ENCODE measurements around the gene ZMYND8.
A peak's percentile ranks its signal among the peaks of the same experiment; 100 is the strongest.
"Not testable (repeated sequence)": the region's sequence is repeated elsewhere in the genome, so short reads cannot be mapped to it uniquely, and the experiment has no call there.

Gene ZMYND8

DNA sequence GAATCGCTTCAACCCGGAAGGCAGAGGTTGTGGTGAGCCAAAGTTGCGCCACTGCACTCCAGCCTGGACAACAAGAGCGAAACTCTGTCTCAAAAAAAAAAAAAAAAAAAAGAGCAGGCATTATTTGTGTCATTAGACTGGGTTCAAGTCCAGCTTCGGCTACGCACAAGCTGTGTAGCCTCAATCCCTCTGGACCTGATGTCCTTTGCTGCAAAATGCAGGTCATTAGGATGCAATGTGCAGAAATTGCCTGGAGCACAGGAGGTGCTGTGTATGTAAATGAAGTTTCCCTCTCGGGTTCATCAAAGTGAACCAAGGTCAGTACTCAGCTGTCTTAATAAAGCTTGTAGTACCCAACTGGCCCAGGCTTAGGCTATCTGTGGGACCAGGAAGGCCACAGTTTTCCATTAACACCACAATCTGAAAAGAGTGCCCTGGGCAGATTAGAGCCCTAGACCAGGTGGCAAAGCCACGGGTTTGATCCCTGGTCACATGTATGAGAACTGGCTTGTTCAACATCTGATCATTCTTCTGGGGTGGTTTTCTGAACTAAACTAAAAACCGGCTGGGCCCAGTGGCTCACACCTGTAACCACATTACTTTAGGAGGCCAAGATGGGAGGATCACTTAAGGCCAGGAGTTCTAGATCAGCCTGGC lies 155.3 kb downstream of the ZMYND8 start:
- no peak for DNase-seq

DNA sequence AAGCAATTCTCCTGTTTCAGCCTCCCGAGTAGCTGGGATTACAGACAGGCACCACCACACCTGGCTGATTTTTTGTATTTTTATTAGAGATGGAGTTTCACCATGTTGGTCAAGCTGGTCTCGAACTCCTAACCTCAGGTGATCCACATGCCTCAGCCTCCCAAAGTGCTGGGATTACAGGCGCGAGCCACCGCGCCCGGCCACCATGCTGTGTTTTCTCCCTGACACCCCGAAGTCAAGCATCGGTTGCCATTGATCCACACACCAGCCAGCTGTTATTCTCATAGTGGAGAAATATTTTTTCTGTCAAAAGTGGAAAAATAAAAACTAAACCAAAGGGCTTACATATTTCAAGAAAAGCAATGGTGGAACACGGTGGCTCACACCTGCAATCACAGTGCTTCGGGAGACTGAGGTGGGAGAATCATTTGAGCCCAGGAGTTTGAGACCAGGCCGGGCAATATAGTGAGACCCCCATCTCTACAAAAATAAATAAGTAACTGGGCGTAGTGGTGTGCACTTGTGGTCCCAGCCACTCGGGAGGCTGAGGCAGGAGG lies 157.4 kb downstream of the ZMYND8 start:
- no peak for DNase-seq

DNA sequence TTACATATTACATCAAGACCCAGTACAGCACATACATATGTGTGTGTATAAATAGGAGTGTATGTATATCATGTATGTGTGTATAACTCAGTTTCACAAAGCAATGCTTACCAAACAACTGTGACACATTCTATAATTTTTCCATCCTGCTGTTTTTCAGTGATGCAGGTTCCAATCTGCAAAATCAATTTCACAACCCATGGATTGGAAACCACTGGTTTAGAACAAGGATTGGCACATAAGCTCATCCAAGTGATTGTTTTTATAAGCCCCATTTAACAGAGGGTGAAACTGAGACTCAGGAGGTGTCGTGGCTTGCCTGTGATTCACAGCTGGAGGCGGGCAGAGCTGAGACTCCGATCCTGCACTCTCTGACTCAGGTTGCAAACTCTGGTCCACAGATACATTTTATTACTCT lies 158.2 kb downstream of the ZMYND8 start:
- no peak for DNase-seq

DNA sequence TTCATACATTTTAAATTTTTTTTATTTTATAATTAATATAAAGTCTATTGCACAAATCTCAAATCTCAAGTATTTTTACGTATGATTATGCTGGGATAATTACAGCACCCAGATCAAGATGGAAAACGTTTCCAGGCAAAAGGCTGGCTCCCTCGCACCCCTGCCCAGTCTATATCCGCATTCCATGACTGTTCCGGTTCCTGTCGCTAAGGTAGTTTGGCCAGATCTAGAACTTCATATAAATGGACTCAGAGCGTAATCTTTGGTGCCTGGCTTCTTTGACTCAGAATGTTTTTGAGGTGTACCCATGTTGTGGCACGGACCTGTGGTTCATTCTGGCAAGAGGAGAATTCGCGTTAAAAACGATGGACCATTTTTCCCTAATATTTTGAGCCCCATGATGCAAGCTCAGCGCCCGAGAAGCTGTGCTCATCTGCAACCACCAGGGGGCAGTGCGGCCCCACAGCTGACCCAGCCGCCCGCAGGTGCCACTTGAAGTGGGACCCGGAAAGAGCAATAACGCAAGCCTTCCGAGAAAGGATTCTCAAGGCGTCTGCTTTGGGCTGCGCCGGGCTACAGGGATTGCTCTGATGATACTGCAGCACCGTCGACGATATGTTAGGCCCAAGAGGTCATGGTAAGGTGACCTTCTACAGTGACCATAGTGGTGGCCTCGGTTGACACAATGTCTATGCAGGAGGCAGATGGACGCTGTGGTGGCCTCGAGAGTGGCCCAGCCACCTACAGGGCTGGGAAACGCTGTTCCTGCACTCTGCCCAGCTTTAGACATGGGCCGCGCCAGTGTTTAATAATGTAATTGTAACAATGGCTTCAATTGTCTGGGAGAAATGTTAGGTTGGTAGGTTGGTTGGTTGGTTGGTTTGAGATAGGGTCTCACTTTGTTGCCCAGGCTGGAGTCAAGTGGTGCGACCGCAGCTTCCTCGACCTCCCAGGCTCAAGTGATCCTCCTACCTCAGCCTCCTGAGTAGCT lies 160.1 kb downstream of the ZMYND8 start:
- peak; percentile 67 for DNase-seq

DNA sequence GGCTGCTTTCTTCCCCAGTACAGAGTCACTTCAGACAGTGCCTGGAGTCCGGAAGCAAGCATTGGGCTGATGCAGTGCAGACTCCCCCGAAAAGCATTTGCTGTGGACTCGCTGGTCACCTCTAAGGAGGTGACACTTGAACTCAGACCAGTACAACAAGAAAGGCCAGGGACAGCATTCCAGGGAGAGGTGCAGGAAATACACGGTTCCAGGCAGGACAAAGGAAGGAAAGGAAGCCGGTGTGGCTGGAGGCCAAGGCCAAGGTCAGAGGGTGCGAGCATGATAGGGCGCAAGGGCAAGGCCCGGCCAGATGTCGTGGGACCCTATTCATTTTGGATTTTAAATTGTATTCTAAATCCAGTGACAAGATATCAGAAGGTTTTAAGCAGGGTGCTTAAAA lies 160.9 kb downstream of the ZMYND8 start:
- no peak for DNase-seq

DNA sequence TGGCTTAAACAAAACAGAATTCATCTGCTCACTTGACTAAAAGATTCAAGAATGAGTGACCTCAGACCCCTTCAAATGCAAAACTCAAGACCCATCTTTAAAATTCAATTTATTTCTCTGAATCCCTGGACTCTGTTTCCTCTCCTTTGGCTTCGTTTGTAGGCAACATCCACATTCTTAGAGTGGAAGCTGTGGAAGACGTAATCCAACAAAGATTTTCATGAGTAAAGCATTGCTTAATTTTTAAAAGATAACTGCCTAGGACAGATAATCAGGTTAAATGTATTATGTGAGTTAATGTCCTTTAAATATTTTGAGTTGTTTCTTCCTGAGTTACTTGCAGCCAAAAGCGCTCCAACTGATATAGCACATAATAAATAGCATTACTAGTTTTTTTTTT lies 164.5 kb downstream of the ZMYND8 start:
- no peak for DNase-seq

DNA sequence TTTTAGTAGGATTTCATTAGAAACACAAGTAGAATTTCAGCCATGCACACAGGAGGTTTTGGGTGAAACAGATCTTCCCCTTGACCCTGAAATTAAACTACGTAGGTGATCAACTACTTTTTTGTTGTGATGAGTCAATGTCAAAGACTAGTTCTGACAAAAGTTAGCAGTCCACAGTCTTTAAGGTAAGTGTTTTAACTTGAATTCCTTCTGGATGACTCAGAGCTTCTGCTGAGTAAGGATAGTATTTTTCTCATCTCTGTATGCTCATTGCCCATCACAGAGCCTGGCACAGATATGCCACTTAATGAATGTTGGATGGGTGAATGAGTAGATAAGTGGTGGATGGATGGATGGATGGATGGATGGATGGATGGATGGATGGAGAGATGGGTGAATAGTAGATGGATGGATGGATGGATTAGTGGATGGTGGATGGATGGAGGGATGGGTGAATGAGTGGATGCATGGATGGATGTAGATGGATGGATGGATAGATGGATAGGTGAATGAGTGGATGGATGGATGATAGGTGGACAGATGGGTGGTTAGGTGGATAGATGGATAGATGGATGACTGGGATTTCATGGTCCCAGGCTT lies 165.3 kb downstream of the ZMYND8 start:
- DNase-seq = no peak

DNA sequence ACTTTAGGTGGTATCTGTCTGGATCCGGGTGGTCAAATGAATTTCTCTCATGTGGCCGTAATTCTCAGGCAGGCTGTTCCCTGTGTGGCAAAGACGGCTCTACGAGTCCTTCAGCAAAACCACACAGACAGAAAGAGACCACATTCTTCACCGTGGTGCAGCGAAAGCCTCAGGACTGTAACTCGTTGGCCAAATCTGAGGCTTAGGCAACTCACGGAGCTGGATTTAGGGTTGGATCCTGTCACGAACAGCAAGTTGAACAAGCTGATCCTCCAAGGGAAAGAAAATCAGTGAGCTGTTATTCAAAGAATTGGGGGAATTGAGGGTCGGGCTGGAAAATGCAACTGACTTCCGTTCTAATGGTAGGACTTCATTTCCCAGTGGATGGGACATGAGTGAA lies 167.4 kb downstream of the ZMYND8 start:
- no peak for DNase-seq

DNA sequence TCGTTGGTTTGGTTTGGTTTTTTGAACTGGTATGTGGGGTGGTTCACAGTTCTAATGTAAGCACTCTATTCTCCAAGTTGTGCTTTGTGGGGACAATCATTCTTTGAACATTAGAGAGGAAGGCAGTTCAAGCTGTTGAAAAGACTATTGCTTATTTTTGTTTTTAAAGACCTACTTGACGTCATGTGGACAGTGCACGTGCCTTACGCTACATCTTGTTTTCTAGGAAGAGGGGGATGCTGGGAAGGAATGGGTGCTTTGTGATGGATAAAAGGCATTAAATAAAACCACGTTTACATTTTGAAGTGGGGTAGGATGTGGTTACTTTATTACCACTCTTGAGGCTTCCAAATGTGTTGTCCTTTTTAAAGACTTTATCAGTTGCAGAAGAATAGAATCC lies 168.0 kb downstream of the ZMYND8 start:
- DNase-seq = no peak

DNA sequence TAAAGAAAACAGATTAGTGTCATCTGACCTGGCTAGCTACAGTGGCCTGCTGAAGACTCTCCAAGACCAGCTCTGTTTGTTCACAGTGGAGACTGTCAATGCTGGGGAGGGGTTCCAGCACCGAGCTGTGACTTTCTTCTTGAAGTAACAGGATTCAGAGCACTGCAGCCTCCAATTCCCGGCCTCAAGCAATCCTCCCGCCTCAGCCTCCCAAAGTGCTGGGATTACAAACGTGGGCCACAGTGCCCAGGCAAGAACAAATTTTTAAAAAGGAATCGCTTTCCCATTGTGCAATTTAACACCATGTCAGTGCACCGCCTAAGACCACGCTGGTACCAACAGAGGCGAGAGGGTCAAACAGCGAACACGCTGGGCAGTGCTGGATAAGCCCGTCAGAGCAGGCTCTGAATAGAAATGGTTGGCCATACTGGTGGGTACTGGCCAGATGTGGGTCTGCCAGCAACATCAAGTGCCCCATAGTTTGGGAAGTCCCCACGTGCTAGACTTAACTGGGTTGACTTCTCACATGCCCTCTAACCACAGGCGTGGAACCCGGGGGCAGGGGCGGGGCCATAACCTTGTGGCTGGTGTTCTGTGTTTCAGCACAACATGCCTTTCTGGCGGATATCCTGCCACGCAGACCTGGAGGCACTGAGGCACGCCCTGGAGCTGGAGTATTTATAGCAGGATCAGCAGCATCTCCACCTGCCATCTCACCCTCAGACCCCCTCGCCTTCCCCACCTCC lies 168.9 kb downstream of the ZMYND8 start:
- DNase-seq = no peak

DNA sequence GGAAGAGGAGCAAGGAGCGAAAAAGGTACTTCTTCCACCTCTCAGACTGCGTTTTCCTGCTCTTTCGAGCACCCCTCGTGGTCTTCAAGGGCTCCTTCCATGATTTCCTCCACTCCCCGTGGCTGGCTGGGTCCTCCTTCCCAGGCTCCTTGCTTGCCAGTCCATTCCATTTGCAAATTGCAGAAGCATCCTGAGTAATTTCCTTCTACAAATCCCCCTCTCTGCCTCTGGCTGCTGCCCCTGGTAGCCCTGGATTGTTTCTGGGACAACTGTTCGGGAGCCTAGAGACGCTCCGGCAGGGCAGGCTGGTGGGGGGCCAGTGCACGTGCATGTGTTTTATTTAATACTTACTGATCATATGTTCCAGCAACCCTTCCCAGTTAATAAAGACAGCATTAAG lies 173.1 kb downstream of the ZMYND8 start:
- DNase-seq = no peak

DNA sequence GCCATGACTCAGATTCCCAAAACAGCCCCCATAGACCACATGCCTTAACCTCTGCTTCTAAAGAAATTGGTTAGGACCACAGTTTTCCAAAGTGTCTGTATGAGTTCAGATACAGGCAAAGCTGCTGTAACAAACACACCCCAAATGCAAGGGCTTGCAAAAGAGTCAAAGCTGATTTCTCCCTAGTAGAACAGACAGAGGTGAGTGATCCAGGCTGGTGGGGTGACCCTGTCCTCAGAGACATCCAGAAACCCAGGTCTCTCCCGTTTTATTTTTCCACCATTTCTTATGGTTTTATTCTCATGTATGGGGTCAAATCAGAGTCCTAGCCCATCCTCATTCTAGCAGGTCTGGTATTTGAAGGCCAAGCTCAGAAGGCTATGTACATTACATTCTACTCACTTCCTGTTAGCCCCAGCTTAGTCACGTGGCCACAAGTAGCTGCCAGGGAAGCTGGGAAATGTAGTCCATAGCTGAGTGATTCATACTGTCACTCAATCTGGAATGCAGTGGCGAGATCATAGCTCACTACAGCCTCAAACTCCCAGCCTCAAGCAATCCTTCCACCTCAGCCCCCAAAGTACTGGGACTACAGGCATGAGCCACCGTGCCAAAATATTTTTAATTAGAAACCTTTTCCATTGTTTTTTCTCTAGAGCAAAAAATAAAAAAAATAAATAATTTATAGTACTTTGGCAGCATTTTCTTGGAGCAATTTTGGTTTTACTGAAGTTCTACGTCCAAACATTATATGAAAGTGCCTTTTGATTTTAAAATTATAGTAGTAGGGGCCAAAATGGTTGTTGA lies 175.2 kb downstream of the ZMYND8 start:
- DNase-seq = no peak

DNA sequence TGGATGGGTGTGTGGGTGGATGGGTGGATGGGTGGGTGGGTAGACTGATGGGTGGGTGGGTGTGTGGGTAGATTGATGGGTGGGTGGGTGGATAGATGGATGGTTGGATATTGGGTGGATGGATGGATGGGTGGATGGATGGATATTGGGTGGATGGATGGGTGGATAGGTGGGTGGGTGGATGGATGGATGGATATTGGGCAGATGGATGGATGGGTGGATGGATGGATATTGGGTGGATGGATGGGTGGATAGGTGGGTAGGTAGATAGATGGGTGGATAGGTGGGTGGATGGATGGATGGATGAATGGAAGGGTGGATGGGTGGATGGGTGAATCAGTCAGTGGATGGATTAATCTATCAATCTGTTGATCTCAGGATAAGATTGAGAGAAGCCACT lies 177.2 kb downstream of the ZMYND8 start:
- DNase-seq = no peak

DNA sequence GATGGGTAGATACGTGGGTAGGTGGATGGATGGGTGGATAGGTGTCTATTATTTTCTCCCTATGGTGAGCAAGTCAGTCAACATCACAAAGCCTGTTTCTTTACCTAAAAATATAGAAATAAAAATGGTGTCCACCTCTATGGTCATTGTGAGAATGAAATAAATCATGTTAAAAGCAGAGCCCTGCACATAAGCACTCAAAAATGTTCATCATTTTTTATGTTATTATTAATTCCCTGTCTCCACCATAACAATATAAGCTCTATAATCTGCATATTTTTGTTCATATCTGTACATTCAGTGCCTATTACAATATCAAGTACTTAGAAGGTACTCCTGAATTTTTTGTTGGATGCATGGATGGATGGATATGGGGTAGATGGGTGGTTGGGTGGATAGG lies 177.6 kb downstream of the ZMYND8 start:
- no peak for DNase-seq

DNA sequence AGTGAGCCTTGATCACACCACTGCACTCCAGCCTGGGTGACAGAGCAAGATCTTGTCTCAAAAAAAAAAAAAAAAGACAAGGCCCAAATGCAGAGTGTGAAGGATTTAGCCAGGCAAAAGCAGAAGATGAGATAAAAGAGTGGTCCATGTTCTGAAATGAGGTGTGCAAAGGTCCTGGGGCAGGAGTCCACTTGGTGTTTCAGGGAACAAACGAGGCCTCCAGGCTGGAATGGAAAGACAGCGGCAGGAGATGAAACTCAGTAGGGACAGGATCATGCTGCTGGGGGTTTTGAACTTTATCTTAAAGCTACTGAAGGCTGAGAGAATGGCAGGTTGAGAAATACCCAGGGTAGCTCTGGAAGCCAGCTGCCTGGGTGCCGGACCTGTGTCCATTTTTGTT lies 178.2 kb downstream of the ZMYND8 start:
- DNase-seq = no peak

DNA sequence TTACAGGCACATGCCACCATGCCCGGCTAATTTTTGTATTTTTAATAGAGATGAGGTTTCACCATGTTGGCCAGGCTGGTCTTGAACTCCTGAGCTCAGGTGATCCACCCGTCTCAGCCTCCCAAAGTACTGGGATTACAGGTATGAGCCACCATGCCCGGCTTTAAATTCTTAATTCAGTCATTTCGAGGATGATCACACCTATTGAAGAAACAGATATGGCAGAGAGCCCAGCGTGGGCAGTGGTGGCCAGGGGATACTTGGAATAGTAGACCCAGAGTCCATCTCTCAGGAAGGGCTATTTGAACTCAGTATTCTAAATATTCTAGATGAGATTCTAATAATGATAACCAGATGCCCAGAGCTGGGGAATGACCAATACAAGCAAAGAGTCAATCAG lies 180.3 kb downstream of the ZMYND8 start:
- DNase-seq = not testable (repeated sequence)

DNA sequence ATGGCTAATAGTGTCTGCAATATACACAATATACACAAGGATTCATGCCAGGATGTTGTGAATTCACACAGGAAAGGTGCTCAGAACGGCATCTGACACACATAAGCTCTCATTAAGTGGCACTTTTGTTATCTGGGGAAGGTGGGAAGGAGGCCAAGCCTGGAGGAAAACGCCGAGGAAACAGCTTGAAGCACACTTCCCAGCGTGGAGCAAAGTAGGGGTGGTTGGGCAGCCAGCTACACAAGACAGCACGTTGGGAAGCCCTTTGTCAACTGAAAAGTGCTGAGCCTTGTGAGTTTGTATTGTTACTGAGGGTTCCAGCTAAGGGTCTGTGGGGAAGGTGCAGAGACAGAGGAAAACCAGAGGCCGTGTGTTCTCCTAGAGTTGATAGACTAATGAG lies 181.0 kb downstream of the ZMYND8 start:
- DNase-seq = no peak

DNA sequence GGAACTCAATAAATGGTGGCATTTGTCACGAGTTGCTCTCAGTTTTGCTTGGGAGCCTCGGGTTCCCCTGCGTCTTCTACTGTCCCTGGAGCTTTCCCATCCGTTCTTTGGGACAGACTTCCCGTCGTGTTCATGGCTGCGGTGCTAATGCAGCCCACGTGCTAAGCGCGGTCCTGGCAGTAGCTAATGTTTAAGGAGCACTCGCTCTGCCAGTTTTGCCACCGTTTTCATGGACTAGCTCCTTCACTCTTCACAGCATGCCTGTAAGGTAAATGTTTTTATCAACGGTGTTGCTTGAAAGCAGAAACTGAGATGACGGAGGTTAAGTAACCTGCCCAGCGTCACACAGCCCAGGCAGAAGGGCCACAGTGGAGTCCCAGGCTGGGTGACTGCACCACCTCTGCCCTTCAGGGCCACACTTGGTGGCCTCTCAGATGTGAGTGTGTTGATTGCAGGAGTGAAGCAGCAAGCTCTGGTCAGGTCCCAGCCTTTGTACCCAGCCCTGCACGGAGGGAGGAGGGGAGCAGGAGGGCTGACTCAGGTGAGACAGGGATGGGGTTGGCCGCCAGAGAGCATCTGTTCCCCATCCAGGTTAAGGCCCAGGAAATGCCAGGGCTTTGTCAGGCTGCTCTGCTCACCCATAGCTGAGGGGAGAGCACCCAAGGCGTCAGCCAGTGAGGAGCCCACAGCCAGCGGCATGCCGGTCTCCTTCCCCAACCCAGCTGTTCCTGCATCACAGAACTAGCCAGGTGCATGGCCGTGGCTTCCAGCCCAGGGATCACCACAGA lies 181.8 kb downstream of the ZMYND8 start:
- no peak for DNase-seq

DNA sequence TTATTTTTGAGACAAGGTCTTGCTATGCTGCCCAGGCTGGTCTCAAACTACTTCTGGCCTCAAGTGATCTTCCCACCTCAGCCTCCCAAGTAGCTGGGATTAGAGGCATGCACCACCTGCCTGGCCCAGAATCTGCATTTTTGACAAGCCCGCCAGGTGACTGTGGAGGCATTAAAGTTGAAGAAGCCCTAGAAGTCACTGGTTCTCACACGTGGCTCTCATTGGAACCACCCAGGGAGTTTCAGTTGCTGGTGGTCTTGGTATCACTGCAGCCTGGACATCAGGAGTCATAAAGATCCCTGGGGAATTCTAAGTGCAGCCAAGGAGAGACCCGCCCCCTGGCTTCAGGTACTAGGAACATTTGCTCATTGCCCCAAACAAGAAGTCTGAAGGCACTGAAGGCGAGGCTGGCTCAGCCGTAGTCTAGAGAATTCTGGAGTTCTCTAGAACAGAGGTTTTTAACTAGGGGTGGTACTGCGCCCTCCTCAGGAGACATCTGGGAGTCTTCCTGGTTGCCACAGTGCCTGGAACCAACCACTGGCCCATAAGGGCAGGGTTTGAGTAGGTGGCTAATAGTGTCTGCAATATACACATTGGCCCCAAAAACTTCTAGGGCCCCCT lies 182.8 kb downstream of the ZMYND8 start:
- DNase-seq = no peak

DNA sequence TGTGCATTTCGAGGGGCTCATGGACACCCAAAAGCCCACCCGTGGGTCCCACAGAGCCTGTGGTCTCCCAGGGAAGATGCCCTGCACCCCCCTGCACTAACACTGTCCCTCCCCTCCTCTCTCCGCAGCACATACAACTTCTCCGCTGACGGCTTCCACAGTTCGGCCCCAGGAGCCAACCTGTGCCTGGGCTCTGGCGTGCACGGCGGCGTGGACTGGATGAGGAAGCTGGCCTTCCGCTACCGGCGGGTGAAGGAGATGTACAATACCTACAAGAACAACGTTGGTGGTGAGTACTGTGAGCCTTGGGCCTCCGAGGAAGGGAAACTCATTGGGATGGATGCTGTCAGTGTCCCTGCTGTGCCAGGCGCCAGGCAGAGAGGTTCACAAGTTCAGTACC lies 183.9 kb downstream of the ZMYND8 start:
- no peak for DNase-seq

DNA sequence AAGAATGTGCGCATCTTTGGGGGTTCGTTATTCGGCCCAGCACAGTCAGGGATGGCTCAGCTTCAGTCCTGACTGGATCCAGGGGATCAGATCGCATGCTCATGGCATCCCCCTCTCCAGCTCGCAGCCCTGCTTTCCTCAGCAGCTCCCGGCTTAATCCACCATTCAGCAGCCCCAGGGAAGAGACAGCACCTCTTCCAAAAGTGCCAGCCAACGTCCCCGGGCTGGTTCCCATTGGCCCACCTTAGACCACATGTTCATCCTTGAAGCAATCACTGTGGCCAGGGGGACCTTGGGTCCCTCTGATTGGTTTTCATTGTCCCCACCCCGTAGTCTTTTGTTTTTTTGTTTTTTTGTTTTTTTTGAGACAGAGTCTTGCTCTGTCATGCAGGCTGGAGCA lies 188.7 kb downstream of the ZMYND8 start:
- no peak for DNase-seq
